ENCODE data around the gene RERE. TPM values are rescaled to one million over a fixed set of nuclear protein-coding genes. Genes with fewer than 3 reads are reported as not detected.

RERE gene
- total RNA-seq, 1 experiment from 2014 or later = 40.6 TPM

DNA sequence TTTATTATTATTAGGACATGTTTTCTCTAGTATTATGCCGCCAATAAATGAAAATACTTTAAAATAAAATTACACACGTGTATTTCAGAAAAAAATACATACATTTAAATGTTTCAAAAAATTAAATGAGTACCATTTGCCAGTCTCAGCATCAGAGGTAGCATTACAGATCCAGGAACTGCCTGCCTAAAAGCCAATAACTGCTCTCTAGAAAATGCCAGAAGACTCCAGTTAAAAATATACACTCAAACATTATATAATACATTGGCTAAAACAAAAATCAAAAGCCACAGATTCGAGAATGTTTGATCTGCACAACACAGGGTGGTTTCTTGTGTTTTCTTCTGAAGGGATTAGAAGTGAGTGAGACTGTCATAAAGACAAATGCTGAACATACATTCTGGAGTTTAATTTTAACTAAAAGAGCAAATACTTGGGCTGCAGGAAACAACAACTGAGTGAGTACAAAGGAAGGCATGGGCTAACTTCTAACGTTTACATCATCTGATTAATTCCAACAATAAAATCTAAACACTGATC, 105.5 kb downstream of the RERE start:
- RAD21 ChIA-PET (ENCODE audit: low non-redundant PET in 1 of 2, low total read pairs in 2 of 2, uncharacterized antibody in 2 of 2, unreplicated experiment in 2 of 2) = no interaction called here
- no peak overlapping the region for H2AFZ ChIP-seq (ENCODE audit: low read depth, low read length, poor library complexity, severe bottlenecking)
- peak overlapping the region; percentile 22; the same call in 1 of the 2 replicates for H3K27ac ChIP-seq (ENCODE audit: low read depth, low read length)
- no peak overlapping the region for H3K4me2 ChIP-seq (ENCODE audit: low read length)
- peaks cover 0 to 31% of the 10 kb centered on the region in 2 experiments; a peak in 2 of 4 replicates for H3K4me1 ChIP-seq (ENCODE audit: control insufficient read depth in 1 of 2, insufficient read depth in 2 of 2, low read length in 2 of 2)
- no peaks in the 10 kb centered on the region; the same call in 1 of the 2 replicates for H4K20me1 ChIP-seq (ENCODE audit: insufficient read depth)
- no peaks in the 10 kb centered on the region for H3K36me3 ChIP-seq (ENCODE audit: control insufficient read depth in 1 of 2, insufficient read depth in 2 of 2, low read length in 2 of 2)
- no peaks in the 10 kb centered on the region; the same call in 1 of the 2 replicates for H3K9me2 ChIP-seq (ENCODE audit: insufficient read depth)
- no peak for DNase-seq (ENCODE audit: low read depth, low spot score)
- CTCF ChIA-PET = no interaction called here
- TF ChIP-seq SRF (IDR thresholded peaks at IDR 0.05; ENCODE audit: low read depth) (no peak), EZH2phosphoT487 (IDR thresholded peaks at IDR 0.05; ENCODE audit: borderline replicate concordance) (no peak), ZNF274 (IDR thresholded peaks at IDR 0.05; ENCODE audit: low read depth, low read length) (no peak), JUND (IDR thresholded peaks at IDR 0.05) (no peak), CBX3 (IDR thresholded peaks at IDR 0.05; ENCODE audit: low read depth) (no peak), EGR1 (IDR thresholded peaks at IDR 0.05; ENCODE audit: low read depth) (no peak), EZH2 (IDR thresholded peaks at IDR 0.05) (no peak), SIN3A (IDR thresholded peaks at IDR 0.05; ENCODE audit: low read depth) (no peak), YY1 (IDR thresholded peaks at IDR 0.05; ENCODE audit: extremely low read depth, insufficient replicate concordance, low read depth, low read length) (no peak), ZFX (IDR thresholded peaks at IDR 0.05) (no peak), RAD21 (IDR thresholded peaks at IDR 0.05; ENCODE audit: low read depth) (no peak), POLR2AphosphoS5 (IDR thresholded peaks at IDR 0.05; ENCODE audit: low read depth, low read length) (no peak), TCF7L2 (IDR thresholded peaks at IDR 0.05; ENCODE audit: borderline replicate concordance, extremely low read depth, insufficient read depth, insufficient read length) (no peak), CEBPB (IDR thresholded peaks at IDR 0.05; ENCODE audit: low read depth) (no peak)
- TF ChIP-seq, protein P1, sequence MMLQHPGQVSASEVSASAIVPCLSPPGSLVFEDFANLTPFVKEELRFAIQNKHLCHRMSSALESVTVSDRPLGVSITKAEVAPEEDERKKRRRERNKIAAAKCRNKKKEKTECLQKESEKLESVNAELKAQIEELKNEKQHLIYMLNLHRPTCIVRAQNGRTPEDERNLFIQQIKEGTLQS (IDR thresholded peaks at IDR 0.05) = no peak
- TF ChIP-seq, protein P2, sequence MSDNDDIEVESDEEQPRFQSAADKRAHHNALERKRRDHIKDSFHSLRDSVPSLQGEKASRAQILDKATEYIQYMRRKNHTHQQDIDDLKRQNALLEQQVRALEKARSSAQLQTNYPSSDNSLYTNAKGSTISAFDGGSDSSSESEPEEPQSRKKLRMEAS (IDR thresholded peaks at IDR 0.05) = no peak
- TF ChIP-seq, protein P3, sequence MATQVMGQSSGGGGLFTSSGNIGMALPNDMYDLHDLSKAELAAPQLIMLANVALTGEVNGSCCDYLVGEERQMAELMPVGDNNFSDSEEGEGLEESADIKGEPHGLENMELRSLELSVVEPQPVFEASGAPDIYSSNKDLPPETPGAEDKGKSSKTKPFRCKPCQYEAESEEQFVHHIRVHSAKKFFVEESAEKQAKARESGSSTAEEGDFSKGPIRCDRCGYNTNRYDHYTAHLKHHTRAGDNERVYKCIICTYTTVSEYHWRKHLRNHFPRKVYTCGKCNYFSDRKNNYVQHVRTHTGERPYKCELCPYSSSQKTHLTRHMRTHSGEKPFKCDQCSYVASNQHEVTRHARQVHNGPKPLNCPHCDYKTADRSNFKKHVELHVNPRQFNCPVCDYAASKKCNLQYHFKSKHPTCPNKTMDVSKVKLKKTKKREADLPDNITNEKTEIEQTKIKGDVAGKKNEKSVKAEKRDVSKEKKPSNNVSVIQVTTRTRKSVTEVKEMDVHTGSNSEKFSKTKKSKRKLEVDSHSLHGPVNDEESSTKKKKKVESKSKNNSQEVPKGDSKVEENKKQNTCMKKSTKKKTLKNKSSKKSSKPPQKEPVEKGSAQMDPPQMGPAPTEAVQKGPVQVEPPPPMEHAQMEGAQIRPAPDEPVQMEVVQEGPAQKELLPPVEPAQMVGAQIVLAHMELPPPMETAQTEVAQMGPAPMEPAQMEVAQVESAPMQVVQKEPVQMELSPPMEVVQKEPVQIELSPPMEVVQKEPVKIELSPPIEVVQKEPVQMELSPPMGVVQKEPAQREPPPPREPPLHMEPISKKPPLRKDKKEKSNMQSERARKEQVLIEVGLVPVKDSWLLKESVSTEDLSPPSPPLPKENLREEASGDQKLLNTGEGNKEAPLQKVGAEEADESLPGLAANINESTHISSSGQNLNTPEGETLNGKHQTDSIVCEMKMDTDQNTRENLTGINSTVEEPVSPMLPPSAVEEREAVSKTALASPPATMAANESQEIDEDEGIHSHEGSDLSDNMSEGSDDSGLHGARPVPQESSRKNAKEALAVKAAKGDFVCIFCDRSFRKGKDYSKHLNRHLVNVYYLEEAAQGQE (IDR thresholded peaks at IDR 0.05; ENCODE audit: low read depth) = no peak
- TF ChIP-seq, protein P4, sequence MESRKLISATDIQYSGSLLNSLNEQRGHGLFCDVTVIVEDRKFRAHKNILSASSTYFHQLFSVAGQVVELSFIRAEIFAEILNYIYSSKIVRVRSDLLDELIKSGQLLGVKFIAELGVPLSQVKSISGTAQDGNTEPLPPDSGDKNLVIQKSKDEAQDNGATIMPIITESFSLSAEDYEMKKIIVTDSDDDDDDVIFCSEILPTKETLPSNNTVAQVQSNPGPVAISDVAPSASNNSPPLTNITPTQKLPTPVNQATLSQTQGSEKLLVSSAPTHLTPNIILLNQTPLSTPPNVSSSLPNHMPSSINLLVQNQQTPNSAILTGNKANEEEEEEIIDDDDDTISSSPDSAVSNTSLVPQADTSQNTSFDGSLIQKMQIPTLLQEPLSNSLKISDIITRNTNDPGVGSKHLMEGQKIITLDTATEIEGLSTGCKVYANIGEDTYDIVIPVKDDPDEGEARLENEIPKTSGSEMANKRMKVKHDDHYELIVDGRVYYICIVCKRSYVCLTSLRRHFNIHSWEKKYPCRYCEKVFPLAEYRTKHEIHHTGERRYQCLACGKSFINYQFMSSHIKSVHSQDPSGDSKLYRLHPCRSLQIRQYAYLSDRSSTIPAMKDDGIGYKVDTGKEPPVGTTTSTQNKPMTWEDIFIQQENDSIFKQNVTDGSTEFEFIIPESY (IDR thresholded peaks at IDR 0.05; ENCODE audit: extremely low read depth, insufficient replicate concordance, low read length) = no peak
- TF ChIP-seq, protein P5, sequence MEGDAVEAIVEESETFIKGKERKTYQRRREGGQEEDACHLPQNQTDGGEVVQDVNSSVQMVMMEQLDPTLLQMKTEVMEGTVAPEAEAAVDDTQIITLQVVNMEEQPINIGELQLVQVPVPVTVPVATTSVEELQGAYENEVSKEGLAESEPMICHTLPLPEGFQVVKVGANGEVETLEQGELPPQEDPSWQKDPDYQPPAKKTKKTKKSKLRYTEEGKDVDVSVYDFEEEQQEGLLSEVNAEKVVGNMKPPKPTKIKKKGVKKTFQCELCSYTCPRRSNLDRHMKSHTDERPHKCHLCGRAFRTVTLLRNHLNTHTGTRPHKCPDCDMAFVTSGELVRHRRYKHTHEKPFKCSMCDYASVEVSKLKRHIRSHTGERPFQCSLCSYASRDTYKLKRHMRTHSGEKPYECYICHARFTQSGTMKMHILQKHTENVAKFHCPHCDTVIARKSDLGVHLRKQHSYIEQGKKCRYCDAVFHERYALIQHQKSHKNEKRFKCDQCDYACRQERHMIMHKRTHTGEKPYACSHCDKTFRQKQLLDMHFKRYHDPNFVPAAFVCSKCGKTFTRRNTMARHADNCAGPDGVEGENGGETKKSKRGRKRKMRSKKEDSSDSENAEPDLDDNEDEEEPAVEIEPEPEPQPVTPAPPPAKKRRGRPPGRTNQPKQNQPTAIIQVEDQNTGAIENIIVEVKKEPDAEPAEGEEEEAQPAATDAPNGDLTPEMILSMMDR (IDR thresholded peaks at IDR 0.05 in 2 of 3, conservative IDR thresholded peaks at IDR 0.05 in 1 of 3; ENCODE audit: borderline replicate concordance in 1 of 3, insufficient read depth in 1 of 3, low read depth in 2 of 3, low read length in 2 of 3) = no peak
- no peak overlapping the region for H3K9ac ChIP-seq (ENCODE audit: low read length)
- H3K4me3 ChIP-seq (replicated peaks in 1 of 2; ENCODE audit: low read depth in 1 of 2, low read length in 2 of 2) = no peak overlapping the region
- no peaks in the 10 kb centered on the region for H3K9me3 ChIP-seq (ENCODE audit: control insufficient read depth in 1 of 2, insufficient read depth in 1 of 2, low read depth in 1 of 2, low read length in 2 of 2)
- POLR2A ChIA-PET = no interaction called here
- no peak for ATAC-seq
- intact Hi-C loops (cut with micrococcal nuclease) = loop anchor here (10.0 kb wide), 1 partner anchor 737 kb away; no protein-coding TSS in a partner anchor
- peaks cover 8% of the 10 kb centered on the region; the same call in 1 of the 2 replicates for H3K79me2 ChIP-seq (ENCODE audit: insufficient read depth, low read length)
- BruUV-seq (replicated peaks) = no TSS peak
- H3K27me3 ChIP-seq (ENCODE audit: insufficient read depth, low read length) = no peaks in the 10 kb centered on the region
